Prostate gland (tissue), 2 donors: ENCODE data around the gene NEDD9. TPM values are rescaled to one million over a fixed set of nuclear protein-coding genes. Genes with fewer than 3 reads are reported as not detected.

Experiments used
- DNase-seq: peaks from one replicate; pipeline ENCODE4 v3.0.0-alpha.2; 2019; ENCODE audit warnings: low spot score
- H3K27ac ChIP-seq, 2 donors: fragments of 200-600 bp; sonication (generic); 2 replicates each; pipeline ENCODE4 v1.5.1; 2017 to 2019
- H3K27me3 ChIP-seq: fragments of 200-600 bp; sonication (generic); replicated peaks from 2 replicates; pipeline ENCODE4 v1.5.1; 2019; ENCODE audit not compliant: insufficient read depth
- H3K36me3 ChIP-seq, 2 donors: fragments of 200-600 bp; sonication (generic); 1 replicate in 1 of 2; 2 replicates in 1 of 2; pipeline versions ENCODE4 v1.5.1 to v1.8.1; 2017 to 2019
- H3K4me1 ChIP-seq: fragments of 200-600 bp; sonication (generic); replicated peaks from 2 replicates; pipeline ENCODE4 v1.5.1; 2019
- H3K4me3 ChIP-seq, 2 donors: fragments of 200-600 bp; sonication (generic); 2 replicates each; pipeline ENCODE4 v1.5.1; 2017 to 2019
- H3K9me3 ChIP-seq: fragments of 200-600 bp; sonication (generic); 2 replicates; pipeline ENCODE4 v1.5.1; 2017
- POLR2A ChIP-seq: fragments of 450-650 bp; IDR thresholded peaks from one replicate; pipeline ENCODE4 v1.6.1; 2016; ENCODE audit warnings: antibody characterized with exemption, mild to moderate bottlenecking
- POLR2AphosphoS5 ChIP-seq: sonication (generic); formaldehyde crosslinking; IDR thresholded peaks from one replicate; pipeline ENCODE4 v1.6.1; 2017; ENCODE audit warnings: antibody characterized with exemption
- WGBS: methylation state at CpG from one replicate; pipeline ENCODE4 v1.1.5; 2018; 5-methylcytosine and 5-hydroxymethylcytosine counted together
- intact Hi-C: fragments of 100-400 bp; cut with DNase I; formaldehyde crosslinking; loops from one replicate; pipeline ENCODE4 v1.14.2; 2022
- total RNA-seq, 2 donors: library from RNA; depleted of rRNA; stranded (reverse); fragments of >200 nt; gene quantifications; one replicate each; pipeline ENCODE4 v1.1.0, GENCODE V29; 2016
- TF ChIP-seq, protein P1 (sequence below), 4 experiments: fragments of 200-600 bp in 2 of 4; fragments of 450-650 bp in 2 of 4; sonication (generic) in 2 of 4; IDR thresholded peaks; 1 replicate in 3 of 4; 2 replicates in 1 of 4; pipeline ENCODE4 v1.5.1; 2016 to 2019; ENCODE audit warnings: antibody characterized with exemption in 4 of 4, mild to moderate bottlenecking in 2 of 4, moderate library complexity in 2 of 4

The NEDD9 gene
- total RNA-seq, 2 donors from 2014 or later, result 51.1 to 72.1 TPM

DNA sequence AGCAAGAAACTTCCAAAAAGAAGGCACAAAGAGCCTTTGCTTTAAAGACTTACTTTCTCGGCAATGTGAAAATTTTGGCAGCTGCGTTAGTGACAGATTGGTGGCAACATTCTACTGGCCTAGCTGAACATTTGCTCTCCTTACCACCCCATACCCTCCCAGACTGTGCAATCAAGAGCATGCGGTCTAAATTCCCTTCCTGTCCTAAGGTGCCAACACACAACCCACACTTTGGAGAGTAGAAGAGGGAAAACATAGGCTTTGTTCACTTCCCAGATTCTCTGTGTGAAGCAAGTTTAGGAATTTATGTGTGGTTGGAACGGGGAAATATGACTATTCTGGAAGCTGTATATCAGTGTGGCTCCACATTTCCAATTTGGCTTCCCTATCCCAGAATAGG, 29.8 kb upstream of the NEDD9 start:
- Histone ChIP-seq H3K27me3 (no peaks in the 10 kb centered on the region), H3K27ac (peak overlapping the region in 1 of 2 donors; percentile 57), H3K4me3 (no peak overlapping the region), H3K36me3 (no peaks in the 10 kb centered on the region), H3K4me1 (no peaks in the 10 kb centered on the region), H3K9me3 (no peaks in the 10 kb centered on the region)
- intact Hi-C loops, result no loop called here
- DNase-seq, result no peak
- WGBS, result 35% methylated on average over 4 of the region's 4 CpGs
- TF ChIP-seq POLR2AphosphoS5, result no peak
- TF ChIP-seq, protein P1, sequence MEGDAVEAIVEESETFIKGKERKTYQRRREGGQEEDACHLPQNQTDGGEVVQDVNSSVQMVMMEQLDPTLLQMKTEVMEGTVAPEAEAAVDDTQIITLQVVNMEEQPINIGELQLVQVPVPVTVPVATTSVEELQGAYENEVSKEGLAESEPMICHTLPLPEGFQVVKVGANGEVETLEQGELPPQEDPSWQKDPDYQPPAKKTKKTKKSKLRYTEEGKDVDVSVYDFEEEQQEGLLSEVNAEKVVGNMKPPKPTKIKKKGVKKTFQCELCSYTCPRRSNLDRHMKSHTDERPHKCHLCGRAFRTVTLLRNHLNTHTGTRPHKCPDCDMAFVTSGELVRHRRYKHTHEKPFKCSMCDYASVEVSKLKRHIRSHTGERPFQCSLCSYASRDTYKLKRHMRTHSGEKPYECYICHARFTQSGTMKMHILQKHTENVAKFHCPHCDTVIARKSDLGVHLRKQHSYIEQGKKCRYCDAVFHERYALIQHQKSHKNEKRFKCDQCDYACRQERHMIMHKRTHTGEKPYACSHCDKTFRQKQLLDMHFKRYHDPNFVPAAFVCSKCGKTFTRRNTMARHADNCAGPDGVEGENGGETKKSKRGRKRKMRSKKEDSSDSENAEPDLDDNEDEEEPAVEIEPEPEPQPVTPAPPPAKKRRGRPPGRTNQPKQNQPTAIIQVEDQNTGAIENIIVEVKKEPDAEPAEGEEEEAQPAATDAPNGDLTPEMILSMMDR (IDR thresholded peaks at IDR 0.05), result no peak
- TF ChIP-seq POLR2A, result no peak

DNA sequence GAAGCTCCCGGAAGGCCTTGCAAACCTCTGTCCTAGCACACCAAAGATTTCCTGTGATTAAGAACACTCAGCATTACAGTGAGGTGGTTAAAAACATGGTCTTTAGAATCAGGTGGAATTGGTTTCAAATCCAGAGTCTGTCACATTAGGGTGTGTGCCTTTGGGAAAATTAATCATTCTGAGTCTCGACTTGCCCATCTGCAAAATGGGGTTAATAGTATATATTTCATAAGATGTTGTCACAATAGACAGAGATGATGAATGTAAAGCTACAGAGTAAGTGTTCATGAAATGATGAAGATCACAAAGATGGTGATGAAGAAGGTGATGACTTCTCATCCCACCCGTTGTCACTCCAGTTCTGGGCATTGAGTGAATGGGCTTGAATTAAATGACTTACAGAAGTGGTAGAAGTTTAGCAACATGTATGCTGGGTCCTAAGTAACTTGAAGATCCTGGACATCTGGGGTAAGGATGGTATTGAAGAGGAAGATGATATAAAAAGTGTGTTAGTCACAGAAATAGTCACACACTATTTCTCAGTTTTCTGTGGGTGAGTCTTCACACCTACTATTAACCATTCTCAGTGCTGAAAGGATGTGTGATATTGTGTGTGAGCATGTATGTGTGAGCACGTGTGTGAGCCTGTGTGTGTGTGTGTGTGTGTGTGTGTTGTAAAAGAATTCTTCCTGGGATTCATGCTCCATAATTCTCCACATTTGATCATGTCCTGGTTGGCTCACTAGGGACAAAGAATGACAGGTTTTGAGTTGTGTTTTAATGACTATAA, 28.0 kb upstream of the NEDD9 start:
- WGBS, result 95% methylated on average over 4 of the region's 4 CpGs
- TF ChIP-seq POLR2A (no peak), POLR2AphosphoS5 (no peak)
- TF ChIP-seq, protein P1 (IDR thresholded peaks at IDR 0.05), result no peak
- Histone ChIP-seq H3K4me3 (no peak overlapping the region), H3K4me1 (no peaks in the 10 kb centered on the region), H3K9me3 (no peaks in the 10 kb centered on the region), H3K27ac (no peak overlapping the region), H3K27me3 (no peaks in the 10 kb centered on the region), H3K36me3 (no peaks in the 10 kb centered on the region)
- DNase-seq, result no peak
- intact Hi-C loops, result no loop called here

DNA sequence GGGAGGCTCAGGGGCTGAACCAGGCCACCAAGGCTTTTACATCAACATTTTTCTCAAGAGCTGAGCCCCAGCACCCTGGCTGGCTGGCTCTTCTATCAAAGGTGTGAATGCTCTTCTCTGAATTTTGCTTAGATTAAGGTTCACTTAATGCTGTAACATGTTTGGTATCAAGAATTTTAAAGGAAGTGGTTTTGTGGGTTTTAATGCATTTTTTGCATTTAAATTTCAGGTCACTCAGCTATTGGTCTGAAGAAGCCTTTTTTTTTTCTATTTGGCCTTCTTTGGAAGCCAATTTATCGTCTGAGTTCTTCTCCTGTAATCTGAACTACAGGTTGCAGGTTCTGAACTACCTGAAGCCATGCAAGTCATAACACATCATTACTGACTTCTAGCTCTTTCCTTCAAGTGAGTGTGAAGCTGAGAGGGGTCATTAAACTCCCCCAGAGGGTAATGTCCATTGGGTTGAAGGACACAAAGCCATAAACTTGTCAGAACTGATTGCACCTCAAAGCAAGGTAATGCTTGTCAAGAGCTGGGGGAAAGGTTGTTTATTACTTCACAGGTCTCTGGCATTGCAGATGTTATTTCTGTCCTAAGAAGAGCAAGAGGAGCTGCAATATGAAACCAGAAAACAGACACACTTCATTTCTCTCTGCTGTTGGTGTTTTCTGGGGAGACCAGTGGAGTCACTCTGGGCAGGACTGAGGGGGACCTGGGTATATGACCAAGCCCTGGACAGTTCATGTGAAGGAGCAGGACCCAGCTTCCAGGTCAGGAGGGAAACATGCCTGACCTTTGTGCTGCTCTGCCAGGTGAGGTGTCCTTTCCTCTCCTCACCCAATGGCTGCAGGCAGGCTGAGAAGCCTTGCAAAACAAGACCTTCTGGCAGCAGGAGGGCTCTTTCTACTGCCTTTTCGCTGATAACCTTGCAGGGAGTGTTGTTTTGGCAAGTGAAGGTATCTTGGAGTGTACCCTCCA, 26.1 kb upstream of the NEDD9 start:
- Histone ChIP-seq H3K36me3 (no peaks in the 10 kb centered on the region), H3K9me3 (no peaks in the 10 kb centered on the region), H3K4me1 (no peaks in the 10 kb centered on the region), H3K27ac (no peak overlapping the region), H3K4me3 (no peak overlapping the region), H3K27me3 (no peaks in the 10 kb centered on the region)
- intact Hi-C loops, result no loop called here
- TF ChIP-seq POLR2A (no peak), POLR2AphosphoS5 (no peak)
- TF ChIP-seq, protein P1 (IDR thresholded peaks at IDR 0.05), result no peak
- 47% methylated on average over 2 of the region's 2 CpGs for WGBS
- DNase-seq, result no peak

DNA sequence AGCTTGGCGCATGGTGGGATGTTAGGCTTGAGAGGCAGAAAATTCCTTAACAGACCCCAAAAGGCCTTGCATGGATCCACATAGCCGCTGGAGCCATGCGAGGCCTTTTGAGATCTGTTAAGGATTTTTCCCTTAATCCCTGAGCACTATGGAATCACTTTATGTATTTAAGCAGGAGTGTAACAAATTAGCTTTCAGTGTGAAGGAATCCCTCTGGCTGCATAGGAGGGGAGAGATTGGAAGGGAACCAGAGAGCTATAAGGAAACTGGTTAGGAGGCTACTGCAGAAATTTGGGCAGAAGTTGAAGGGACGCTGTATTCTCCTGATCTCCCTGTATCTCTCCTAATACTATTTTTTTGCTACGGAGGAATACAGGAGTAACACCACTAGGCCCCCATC, 23.1 kb upstream of the NEDD9 start:
- no peak for TF ChIP-seq POLR2AphosphoS5
- TF ChIP-seq, protein P1 (IDR thresholded peaks at IDR 0.05), result no peak
- TF ChIP-seq POLR2A, result no peak
- H3K4me1 ChIP-seq, result no peaks in the 10 kb centered on the region
- 96% methylated on average over 5 of the region's 5 CpGs for WGBS
- no peak overlapping the region for H3K27ac ChIP-seq
- H3K36me3 ChIP-seq, result no peaks in the 10 kb centered on the region
- no peaks in the 10 kb centered on the region for H3K27me3 ChIP-seq
- no peak overlapping the region for H3K4me3 ChIP-seq
- DNase-seq, result no peak
- intact Hi-C loops, result no loop called here
- H3K9me3 ChIP-seq, result no peaks in the 10 kb centered on the region
